Measurements from ENCODE around the gene LATS2. TPM values are rescaled to one million over a fixed set of nuclear protein-coding genes. Genes with fewer than 3 reads are reported as not detected.
"Not testable (repeated sequence)": the region's sequence is repeated elsewhere in the genome, so short reads cannot be mapped to it uniquely, and the experiment has no call there.

LATS2 gene
- total and polyA plus RNA-seq, 2 of the 8 experiments (the other 6 are each of a cell fraction or from before 2014, with no cell fraction given): 8.3 to 26.2 TPM

- H3K14ac ChIP-seq (ENCODE audit: insufficient read length); H3K36me3 ChIP-seq (ENCODE audit: control insufficient read depth in 2 of 4, insufficient read depth in 4 of 4, low read length in 3 of 4); H2BK15ac ChIP-seq (ENCODE audit: low read length); H3K56ac ChIP-seq (replicated peaks; ENCODE audit: insufficient read length, low read depth, low read length); H3K27me3 ChIP-seq (replicated peaks in 1 of 4; ENCODE audit: control insufficient read depth in 3 of 4, extremely low read depth in 1 of 4, insufficient read depth in 3 of 4, low read length in 3 of 4); H3K4me1 ChIP-seq (replicated peaks in 1 of 4; ENCODE audit: control insufficient read depth in 3 of 4, insufficient read depth in 4 of 4, low read length in 3 of 4); H2BK5ac ChIP-seq (ENCODE audit: low read depth, low read length); H3K18ac ChIP-seq (ENCODE audit: extremely low read depth, low read length); H3K4ac ChIP-seq (replicated peaks; ENCODE audit: insufficient read length, low read depth, low read length); H3K9ac ChIP-seq (replicated peaks in 1 of 4; ENCODE audit: extremely low read depth in 1 of 4, low read depth in 3 of 4, low read length in 3 of 4); H4K5ac ChIP-seq (ENCODE audit: insufficient read length, low read depth, low read length); H4K20me1 ChIP-seq (replicated peaks in 1 of 2; ENCODE audit: control insufficient read depth in 1 of 2, insufficient read depth in 2 of 2, low read length in 2 of 2); H4K91ac ChIP-seq (replicated peaks; ENCODE audit: insufficient read length, low read length); POLR2A ChIA-PET (ENCODE audit: partially characterized antibody); H2BK120ac ChIP-seq (replicated peaks; ENCODE audit: low read depth, low read length); H2AK5ac ChIP-seq (ENCODE audit: low read depth, low read length); H3K4me3 ChIP-seq (ENCODE audit: extremely low read depth in 1 of 4, insufficient read depth in 2 of 4, low read depth in 3 of 4, low read length in 4 of 4); H2BK12ac ChIP-seq (ENCODE audit: low read depth, low read length); H3K23ac ChIP-seq (ENCODE audit: insufficient read length); H3K79me1 ChIP-seq (ENCODE audit: low read depth, low read length); FAIRE-seq; H4K8ac ChIP-seq (ENCODE audit: extremely low read depth, insufficient read depth, low read length); H2BK20ac ChIP-seq (ENCODE audit: low read length); H3K4me2 ChIP-seq (ENCODE audit: insufficient read depth in 1 of 2, low read depth in 2 of 2, low read length in 2 of 2); H3K79me2 ChIP-seq (ENCODE audit: control insufficient read depth in 1 of 2, insufficient read depth in 2 of 2, low read length in 2 of 2); H2AFZ ChIP-seq (ENCODE audit: low read length); H3K23me2 ChIP-seq (ENCODE audit: low read depth, low read length); H3K27ac ChIP-seq (ENCODE audit: low read depth, low read length); DNase-seq (ENCODE audit: low read depth in 1 of 2, low spot score in 2 of 2); H3K9me3 ChIP-seq (ENCODE audit: insufficient read depth in 2 of 2, low read depth in 1 of 2, low read length in 1 of 2): not testable (repeated sequence)
- WGBS, 2 experiments (ENCODE audit: extremely low coverage in 1 of 2, insufficient coverage in 1 of 2, insufficient read length in 1 of 2, insufficient replicate concordance in 2 of 2, low coverage in 1 of 2, low lambda C conversion rate in 2 of 2, missing lambda C conversion rate in 1 of 2): 89% methylated on average over 7 of the region's 10 CpGs; no CpG with 5 or more reads in 1 of the 2 experiments
- CTCF ChIA-PET (ENCODE audit: partially characterized antibody): interaction anchor here (1.5 kb wide), 1 partner anchor 18 kb away, joined by 3 read pairs; no protein-coding TSS in a partner anchor
These were observed 120.9 kb downstream of the LATS2 start for GRCh38 chr13:20940511-20940910.
